HG02678 (cell line): Measurements from ENCODE around the gene NDUFA5.
"Not testable (repeated sequence)": the region's sequence is repeated elsewhere in the genome, so short reads cannot be mapped to it uniquely, and the experiment has no call there.

ENCODE experiments used
- ATAC-seq: cut with Tn5 transposase; IDR thresholded peaks from one replicate; pipeline ENCODE4 v1.9.1; 2021; ENCODE audit warnings: mild to moderate bottlenecking, moderate library complexity; ENCODE audit not compliant: unreplicated experiment

The NDUFA5 gene

DNA sequence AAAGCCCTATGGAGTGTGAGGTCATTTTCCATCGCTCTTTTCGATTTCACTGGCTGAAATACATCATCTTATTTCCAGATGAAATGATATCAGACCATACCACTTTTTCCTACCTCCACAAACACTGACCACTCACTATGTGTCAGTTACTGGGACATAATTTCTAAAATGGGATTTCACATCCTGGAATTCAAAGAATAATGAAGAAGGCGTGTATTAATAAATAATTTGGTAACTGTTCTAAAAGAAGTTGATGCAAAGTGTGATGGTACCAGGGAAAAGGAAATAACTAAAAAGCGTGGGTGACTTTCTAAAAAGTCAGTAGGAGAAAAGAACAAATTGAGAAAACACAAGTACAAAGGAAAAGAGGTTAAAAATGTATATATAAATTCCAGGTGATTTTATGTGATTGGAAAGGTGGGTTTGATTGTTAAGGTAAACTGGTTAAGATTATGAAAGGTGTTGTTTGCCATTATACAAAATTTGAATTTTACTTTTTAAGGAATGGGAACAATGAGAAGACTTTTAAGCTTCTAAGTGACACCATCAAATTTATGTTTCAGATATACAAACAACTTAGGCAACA is 764 bp upstream of the NDUFA5 start:
- ATAC-seq: no peak

DNA sequence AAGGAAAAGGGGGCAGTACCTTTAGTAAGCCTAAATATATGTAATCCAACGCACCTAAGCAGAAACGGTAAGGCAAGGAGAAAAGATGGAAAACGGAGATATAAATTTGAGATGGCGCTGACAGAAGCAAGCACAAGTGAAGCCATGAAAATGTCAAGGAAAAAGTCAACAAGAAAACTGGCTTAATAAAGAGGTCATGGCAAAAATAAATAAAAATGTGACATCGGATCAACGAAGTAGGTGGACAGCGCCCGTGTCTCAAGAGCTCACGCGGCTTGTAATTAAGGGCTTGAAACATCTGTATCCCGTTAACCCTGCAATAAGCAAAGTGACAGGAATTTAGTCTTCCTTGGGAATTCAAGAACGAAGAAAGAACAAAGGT is 611 bp downstream of the NDUFA5 start:
- ATAC-seq: no peak

GRCh38 chr7:123555484-123555883 is 2.1 kb downstream of the NDUFA5 start:
- no peak for ATAC-seq

- ATAC-seq: no peak
Measured at GRCh38 chr7:123553159-123553558, 4.5 kb downstream of the NDUFA5 start.

- ATAC-seq: no peak
Measured at GRCh38 chr7:123552641-123553040, 5.0 kb downstream of the NDUFA5 start.

- not testable (repeated sequence) for ATAC-seq
Measured at GRCh38 chr7:123552134-123552533, 5.5 kb downstream of the NDUFA5 start.

DNA sequence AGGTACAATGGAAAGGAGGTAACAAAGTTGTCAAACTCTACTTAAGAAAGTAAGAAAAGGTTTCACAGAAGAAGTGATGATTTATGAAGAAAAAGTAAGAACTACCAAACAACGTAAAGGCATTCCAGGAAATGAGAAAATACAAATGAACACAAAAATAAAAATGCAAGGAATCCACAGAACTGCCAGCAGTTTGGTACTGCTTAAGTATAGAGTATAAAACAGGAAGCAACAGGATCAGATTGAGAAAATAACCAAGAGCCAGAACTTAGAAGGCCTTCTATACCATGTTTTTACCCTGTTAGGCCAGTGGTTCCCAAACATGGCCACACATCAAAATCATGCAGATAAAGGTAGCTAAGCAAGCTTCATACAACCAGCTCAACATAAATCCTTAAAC is 9.2 kb downstream of the NDUFA5 start:
- ATAC-seq: no peak

GRCh38 chr7:123539871-123540270 is 17.7 kb downstream of the NDUFA5 start:
- no peak for ATAC-seq

DNA sequence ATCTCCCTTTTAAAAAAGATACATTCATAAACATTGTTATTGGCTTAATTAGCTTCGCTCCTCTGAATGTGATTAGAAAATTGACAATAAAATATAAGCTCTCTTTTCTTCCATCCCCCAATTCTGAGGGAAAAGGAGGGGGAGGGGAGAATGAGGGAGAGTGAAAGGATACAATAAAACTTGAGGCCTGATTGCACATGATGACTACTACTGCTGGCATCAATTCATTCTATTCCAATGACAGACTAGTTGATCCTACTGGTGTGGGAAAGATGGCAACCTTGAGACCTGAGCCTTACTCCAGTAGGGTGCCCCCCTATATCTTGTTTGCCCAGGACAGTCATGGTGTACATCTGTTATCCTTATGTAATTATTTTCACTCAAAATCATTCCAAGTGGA is 18.7 kb downstream of the NDUFA5 start:
- no peak for ATAC-seq

DNA sequence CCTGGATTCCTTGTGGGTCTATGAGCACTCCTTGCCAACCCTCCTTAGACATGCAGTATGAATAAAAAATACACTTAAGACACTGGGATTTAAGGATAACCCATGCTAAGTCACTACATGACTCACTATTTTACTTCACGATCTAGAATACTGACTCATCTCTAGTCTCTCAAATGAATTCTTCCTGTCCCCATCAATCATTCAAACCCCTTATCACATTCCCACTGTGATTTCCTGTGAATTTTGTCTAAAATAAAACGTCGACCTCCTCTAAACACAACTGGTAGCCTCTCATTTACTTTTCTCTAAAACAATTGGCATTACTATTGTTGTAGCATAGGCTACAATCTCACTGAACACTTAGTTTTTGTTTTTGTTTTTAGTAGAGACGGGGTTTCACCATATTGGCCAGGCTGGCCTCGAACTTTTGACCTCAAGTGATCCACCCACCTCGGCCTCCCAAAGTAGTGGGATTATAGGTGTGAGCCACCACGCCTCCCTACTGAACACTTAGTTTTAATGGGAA is 19.4 kb downstream of the NDUFA5 start:
- no peak for ATAC-seq

DNA sequence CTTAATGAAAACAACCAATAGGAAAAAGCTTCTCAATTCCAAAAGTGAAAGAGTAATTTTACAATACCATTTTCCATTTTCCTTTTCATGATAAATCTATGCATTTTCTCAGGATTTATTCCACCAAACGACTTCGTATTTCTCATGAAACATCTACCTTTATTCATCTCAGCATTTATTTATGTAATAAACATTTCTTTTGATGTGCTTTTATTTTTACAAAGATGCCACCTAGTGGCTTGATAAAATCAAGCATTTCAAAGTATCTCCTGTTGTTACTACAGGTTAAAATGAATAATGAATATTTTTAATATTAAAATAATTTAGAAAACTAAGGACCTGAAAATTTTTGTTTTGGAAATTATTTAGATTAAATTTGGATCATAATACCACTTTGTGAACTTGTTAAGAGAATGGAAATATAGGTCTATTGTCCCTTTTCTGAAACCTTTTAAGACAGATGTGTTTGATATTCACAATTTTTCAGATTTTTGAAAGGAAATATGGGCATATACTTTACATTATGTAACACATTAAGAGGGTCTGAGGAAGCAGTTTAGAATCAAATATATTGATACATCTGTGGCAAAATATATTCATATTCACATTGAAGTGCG is 20.5 kb downstream of the NDUFA5 start:
- ATAC-seq: no peak

DNA sequence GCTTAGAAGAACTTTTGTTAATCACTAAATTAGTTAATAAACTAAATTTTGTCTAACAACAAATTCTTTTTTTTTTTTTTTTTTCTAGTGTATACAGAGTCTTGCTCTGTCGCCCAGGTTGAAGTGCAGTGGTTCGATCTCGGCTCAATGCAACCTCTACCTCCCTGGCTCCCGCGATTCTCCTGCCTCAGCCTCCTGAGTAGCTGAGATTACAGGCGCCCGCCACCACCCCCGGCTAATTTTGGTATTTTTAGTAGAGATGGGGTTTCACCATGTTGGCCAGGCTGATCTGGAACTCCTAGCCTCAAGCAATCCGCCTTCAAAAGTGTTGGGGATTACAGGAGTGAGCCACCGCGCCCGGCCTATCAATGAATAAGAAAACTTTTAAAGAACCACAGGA is 22.1 kb downstream of the NDUFA5 start:
- ATAC-seq: no peak

DNA sequence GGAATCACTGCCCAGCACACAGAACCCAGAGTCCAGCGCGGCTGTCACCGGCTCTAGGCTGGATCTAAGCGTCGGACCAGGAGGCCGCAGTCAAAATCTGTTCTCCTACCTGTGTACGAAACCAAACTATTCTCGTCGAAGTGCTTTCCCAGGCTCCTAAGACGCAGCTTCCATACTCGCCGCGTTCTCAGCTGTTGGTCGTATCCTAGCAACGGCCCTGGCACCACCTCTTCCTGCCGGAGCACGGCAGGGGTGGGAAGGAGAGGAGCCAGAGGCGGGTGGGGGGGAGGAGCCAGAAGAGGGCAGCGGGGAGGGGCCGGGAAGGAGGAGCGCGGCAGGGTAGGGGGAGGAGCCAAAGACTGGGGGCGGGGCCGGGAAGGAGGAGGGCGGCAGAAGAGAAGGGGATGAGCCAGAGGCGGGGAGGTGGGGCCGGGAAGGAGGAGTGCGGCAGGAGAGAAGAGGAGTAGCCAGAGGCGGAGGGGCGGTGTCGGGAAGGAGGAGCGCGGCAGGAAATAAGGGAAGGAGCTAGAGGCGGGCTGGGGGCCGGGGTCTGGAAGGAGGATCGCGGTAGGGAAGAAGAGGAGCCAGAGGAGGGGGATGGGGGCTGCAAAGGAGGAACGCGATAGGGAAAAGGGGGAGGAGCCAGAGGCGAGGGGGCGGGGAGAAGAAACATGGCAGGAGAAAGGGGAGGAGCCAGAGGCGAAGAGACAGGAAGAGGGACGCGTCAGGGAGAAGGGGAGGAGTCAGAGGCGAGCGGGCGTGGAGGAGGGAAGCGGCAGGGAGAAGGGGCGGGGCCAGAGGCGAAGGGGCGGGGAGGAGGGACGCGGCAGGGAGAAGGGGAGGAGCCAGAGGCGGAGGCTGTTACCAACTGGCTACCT is 23.0 kb downstream of the NDUFA5 start, which contains the start of gene IQUB:
IQUB (minus strand) TSS at position 213 of the 878 bp plus-strand sequence. CDS start 22,255 bp downstream, outside the sequence.
- peak; percentile 74 for ATAC-seq

DNA sequence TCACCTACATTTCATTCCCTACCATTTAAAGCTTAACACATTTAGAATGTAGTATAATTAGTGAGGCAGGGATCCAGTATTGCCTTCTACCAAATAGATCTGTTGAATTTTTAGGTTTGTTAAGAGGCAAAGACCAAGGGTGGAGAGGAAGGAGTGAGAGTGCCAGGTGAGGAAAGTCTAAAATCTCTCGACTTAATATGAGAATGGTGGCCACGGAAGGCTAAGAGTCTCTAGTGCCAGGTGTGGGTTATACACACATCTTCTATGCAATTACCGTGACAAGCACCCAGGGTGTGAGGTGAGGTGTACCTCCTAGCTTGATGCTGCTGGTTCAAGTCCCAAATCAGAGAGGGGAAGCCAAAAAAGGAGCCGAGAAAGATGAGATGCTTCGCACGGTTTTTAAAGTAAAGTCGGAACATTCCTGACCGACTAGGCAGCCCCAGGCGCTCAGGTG is 23.7 kb downstream of the NDUFA5 start:
- peak; percentile 8 for ATAC-seq

DNA sequence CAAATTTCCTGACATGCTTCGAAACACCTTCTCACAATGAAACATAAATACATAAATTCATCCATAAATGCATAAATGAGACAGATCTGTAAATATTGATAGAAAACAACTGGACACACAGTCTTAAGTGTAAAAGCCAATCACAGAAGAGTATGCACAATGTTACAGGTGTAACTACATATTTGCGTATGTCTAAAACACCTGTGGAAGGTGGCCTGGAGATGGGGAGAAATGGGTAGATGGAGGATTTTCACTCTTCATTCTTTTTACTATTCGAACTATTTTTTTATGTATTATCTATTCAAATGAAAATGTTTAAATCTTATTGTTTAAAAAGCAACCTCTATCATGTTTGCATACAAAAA is 24.1 kb downstream of the NDUFA5 start:
- ATAC-seq: no peak

GRCh38 chr7:123532788-123533552 is 24.6 kb downstream of the NDUFA5 start:
- peak; percentile 34 for ATAC-seq

- ATAC-seq: peak; percentile 3
Measured at GRCh38 chr7:123532343-123532742, 25.3 kb downstream of the NDUFA5 start.

DNA sequence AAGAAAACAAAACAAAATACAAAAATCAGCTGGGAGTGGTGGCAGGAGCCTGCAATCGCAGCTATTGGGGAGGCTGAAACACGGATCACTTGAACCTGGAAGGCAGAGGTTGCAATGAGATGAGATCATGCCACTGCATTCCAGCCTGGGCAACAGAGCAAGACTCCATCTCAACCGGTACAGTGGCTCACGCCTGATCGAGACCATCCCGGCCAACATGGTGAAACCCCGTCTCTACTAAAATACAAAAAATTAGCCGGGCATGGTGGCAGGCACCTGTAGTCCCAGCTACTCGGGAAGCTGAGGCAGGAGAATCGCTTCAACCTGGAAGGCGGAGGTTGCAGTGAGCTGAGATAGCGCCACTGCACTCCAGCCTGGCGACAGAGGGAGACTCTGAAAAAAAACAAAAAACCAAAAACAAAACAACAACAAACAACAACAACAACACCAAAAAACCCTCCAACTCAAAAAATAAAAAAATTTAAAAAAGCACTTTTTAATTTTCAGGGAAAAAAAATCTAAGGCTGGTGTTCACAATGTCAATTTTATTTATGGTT is 27.5 kb downstream of the NDUFA5 start:
- ATAC-seq: not testable (repeated sequence)

GRCh38 chr7:123528265-123528664 is 29.4 kb downstream of the NDUFA5 start:
- ATAC-seq: no peak

DNA sequence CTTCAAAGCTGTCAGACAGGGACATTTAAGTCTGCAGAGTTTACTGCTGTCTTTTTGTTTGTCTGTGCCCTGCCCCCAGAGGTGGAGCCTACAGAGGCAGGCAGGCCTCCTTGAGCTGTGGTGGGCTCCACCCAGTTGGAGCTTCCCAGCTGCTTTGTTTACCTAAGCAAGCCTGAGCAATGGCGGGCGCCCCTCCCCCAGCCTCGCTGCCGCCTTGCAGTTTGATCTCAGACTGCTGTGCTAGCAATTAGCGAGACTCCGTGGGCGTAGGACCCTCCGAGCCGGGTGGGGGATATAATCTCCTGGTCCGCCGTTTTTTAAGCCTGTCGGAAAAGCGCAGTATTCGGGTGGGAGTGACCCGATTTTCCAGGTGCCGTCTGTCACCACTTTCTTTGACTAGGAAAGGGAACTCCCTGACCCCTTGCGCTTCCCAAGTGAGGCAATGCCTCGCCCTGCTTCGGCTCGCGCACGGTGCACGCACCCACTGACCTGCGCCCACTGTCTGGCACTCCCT is 29.8 kb downstream of the NDUFA5 start:
- ATAC-seq: not testable (repeated sequence)
